ENCODE measurements around the gene TTC9.

TTC9 gene

GRCh38 chr14:70662080-70662479 lies 20.4 kb downstream of the TTC9 start:
- peaks cover 19% of the 10 kb centered on the region for H3K4me1 ChIP-seq (ENCODE audit: control insufficient read depth, insufficient read depth, low read length, poor library complexity, severe bottlenecking)
- H3K4me3 ChIP-seq (ENCODE audit: extremely low read depth, insufficient read depth, low read length, poor library complexity, severe bottlenecking), result no peak overlapping the region
- H3K9me3 ChIP-seq (ENCODE audit: control insufficient read depth, low read length), result no peaks in the 10 kb centered on the region
- H3K27ac ChIP-seq (ENCODE audit: low read depth, low read length, severe bottlenecking), result no peak overlapping the region
- no peaks in the 10 kb centered on the region for H3K36me3 ChIP-seq (ENCODE audit: control insufficient read depth, insufficient read depth, low read length)

DNA sequence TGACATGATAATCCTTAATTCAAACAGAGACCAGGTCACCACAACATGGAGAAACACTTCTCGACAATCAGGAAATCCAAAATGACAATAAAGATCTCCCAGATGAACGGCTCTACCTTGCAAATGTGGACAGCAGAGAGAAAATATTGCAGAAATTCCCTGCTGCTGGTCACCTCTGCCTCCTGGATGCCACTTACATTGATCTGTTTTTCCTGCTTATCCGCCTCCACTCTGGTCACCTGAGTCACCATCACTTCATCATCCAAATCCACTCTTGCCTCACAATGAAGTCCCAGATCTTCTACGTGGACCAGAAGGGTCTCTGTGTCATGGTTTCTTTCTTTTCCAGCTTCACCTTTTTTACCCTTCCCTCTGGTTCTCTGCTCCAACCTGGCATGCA lies 21.1 kb downstream of the TTC9 start:
- no peak overlapping the region for H3K27ac ChIP-seq (ENCODE audit: low read depth, low read length, severe bottlenecking)
- no peak overlapping the region for H3K4me3 ChIP-seq (ENCODE audit: extremely low read depth, insufficient read depth, low read length, poor library complexity, severe bottlenecking)
- peaks cover 19% of the 10 kb centered on the region for H3K4me1 ChIP-seq (ENCODE audit: control insufficient read depth, insufficient read depth, low read length, poor library complexity, severe bottlenecking)
- no peaks in the 10 kb centered on the region for H3K36me3 ChIP-seq (ENCODE audit: control insufficient read depth, insufficient read depth, low read length)
- WGBS, 2 experiments (ENCODE audit: insufficient coverage in 2 of 2), result 88 to 95% methylated on average over 4 of the region's 4 CpGs
- H3K9me3 ChIP-seq (ENCODE audit: control insufficient read depth, low read length), result no peaks in the 10 kb centered on the region

- Histone ChIP-seq H3K36me3 (ENCODE audit: control insufficient read depth, insufficient read depth, low read length) (no peaks in the 10 kb centered on the region), H3K27ac (ENCODE audit: low read depth, low read length, severe bottlenecking) (no peak overlapping the region), H3K4me1 (ENCODE audit: control insufficient read depth, insufficient read depth, low read length, poor library complexity, severe bottlenecking) (peaks cover 19% of the 10 kb centered on the region), H3K9me3 (ENCODE audit: control insufficient read depth, low read length) (no peaks in the 10 kb centered on the region), H3K4me3 (ENCODE audit: extremely low read depth, insufficient read depth, low read length, poor library complexity, severe bottlenecking) (no peak overlapping the region)
- 92 to 95% methylated on average over 2 to 3 of the region's 4 CpGs for WGBS, 2 experiments (ENCODE audit: insufficient coverage in 2 of 2)
Measured at GRCh38 chr14:70663707-70664179, 22.0 kb downstream of the TTC9 start.

GRCh38 chr14:70664698-70665447 lies 23.2 kb downstream of the TTC9 start:
- Histone ChIP-seq H3K9me3 (ENCODE audit: control insufficient read depth, low read length) (no peaks in the 10 kb centered on the region), H3K4me3 (ENCODE audit: extremely low read depth, insufficient read depth, low read length, poor library complexity, severe bottlenecking) (no peak overlapping the region), H3K36me3 (ENCODE audit: control insufficient read depth, insufficient read depth, low read length) (no peaks in the 10 kb centered on the region), H3K4me1 (ENCODE audit: control insufficient read depth, insufficient read depth, low read length, poor library complexity, severe bottlenecking) (peaks cover 19% of the 10 kb centered on the region), H3K27ac (ENCODE audit: low read depth, low read length, severe bottlenecking) (no peak overlapping the region)
- 86 to 94% methylated on average over 3 to 4 of the region's 6 CpGs for WGBS, 2 experiments (ENCODE audit: insufficient coverage in 2 of 2)

GRCh38 chr14:70665448-70666360 lies 24.0 kb downstream of the TTC9 start:
- peaks cover 19% of the 10 kb centered on the region for H3K4me1 ChIP-seq (ENCODE audit: control insufficient read depth, insufficient read depth, low read length, poor library complexity, severe bottlenecking)
- H3K4me3 ChIP-seq (ENCODE audit: extremely low read depth, insufficient read depth, low read length, poor library complexity, severe bottlenecking), result no peak overlapping the region
- WGBS, 2 experiments (ENCODE audit: insufficient coverage in 2 of 2), result 56 to 68% methylated on average over 4 to 5 of the region's 8 CpGs
- H3K36me3 ChIP-seq (ENCODE audit: control insufficient read depth, insufficient read depth, low read length), result no peaks in the 10 kb centered on the region
- H3K27ac ChIP-seq (ENCODE audit: low read depth, low read length, severe bottlenecking), result peak overlapping the region; percentile 75
- no peaks in the 10 kb centered on the region for H3K9me3 ChIP-seq (ENCODE audit: control insufficient read depth, low read length)

DNA sequence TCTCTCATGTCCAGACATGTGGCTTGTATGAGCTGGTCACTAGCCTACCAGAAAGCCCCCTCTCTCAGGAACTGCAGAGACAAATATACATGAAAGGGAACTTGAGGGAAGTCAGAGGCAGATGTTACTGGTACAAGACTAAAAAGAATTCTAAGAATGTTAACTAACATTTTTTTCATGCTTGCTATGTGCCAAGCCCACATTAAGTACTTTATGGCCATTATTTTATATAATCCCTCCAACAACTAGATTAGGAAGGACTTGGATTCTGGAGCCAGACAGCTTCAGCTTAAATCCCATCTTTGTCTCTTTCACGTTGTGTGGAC lies 24.6 kb downstream of the TTC9 start:
- peak overlapping the region; percentile 75 for H3K27ac ChIP-seq (ENCODE audit: low read depth, low read length, severe bottlenecking)
- no peaks in the 10 kb centered on the region for H3K36me3 ChIP-seq (ENCODE audit: control insufficient read depth, insufficient read depth, low read length)
- peaks cover 19% of the 10 kb centered on the region for H3K4me1 ChIP-seq (ENCODE audit: control insufficient read depth, insufficient read depth, low read length, poor library complexity, severe bottlenecking)
- H3K9me3 ChIP-seq (ENCODE audit: control insufficient read depth, low read length), result no peaks in the 10 kb centered on the region
- WGBS, 2 experiments (ENCODE audit: insufficient coverage in 2 of 2), result no CpG with 5 or more reads among the region's 1 CpG
- H3K4me3 ChIP-seq (ENCODE audit: extremely low read depth, insufficient read depth, low read length, poor library complexity, severe bottlenecking), result no peak overlapping the region

- 95 to 96% methylated on average over 11 to 14 of the region's 15 CpGs for WGBS, 2 experiments (ENCODE audit: insufficient coverage in 2 of 2)
- Histone ChIP-seq H3K9me3 (ENCODE audit: control insufficient read depth, low read length) (no peaks in the 10 kb centered on the region), H3K27ac (ENCODE audit: low read depth, low read length, severe bottlenecking) (no peak overlapping the region)
Measured at GRCh38 chr14:70670992-70671651, 29.4 kb downstream of the TTC9 start.

GRCh38 chr14:70671652-70672644 lies 30.2 kb downstream of the TTC9 start:
- H3K27ac ChIP-seq (ENCODE audit: low read depth, low read length, severe bottlenecking), result no peak overlapping the region
- no peak overlapping the region for H3K4me3 ChIP-seq (ENCODE audit: extremely low read depth, insufficient read depth, low read length, poor library complexity, severe bottlenecking)
- H3K36me3 ChIP-seq (ENCODE audit: control insufficient read depth, insufficient read depth, low read length), result no peaks in the 10 kb centered on the region
- H3K4me1 ChIP-seq (ENCODE audit: control insufficient read depth, insufficient read depth, low read length, poor library complexity, severe bottlenecking), result no peaks in the 10 kb centered on the region
- H3K9me3 ChIP-seq (ENCODE audit: control insufficient read depth, low read length), result no peaks in the 10 kb centered on the region
- 75 to 92% methylated on average over 2 to 3 of the region's 12 CpGs for WGBS, 2 experiments (ENCODE audit: insufficient coverage in 2 of 2)

More at GRCh38 chr14:70670992-70671651, 29.4 kb downstream of the TTC9 start:
- Histone ChIP-seq H3K36me3 (ENCODE audit: control insufficient read depth, insufficient read depth, low read length) (no peaks in the 10 kb centered on the region), H3K4me3 (ENCODE audit: extremely low read depth, insufficient read depth, low read length, poor library complexity, severe bottlenecking) (no peak overlapping the region), H3K4me1 (ENCODE audit: control insufficient read depth, insufficient read depth, low read length, poor library complexity, severe bottlenecking) (peaks cover 5% of the 10 kb centered on the region)

GRCh38 chr14:70677341-70677740 lies 35.6 kb downstream of the TTC9 start:
- no peak overlapping the region for H3K27ac ChIP-seq (ENCODE audit: low read depth, low read length, severe bottlenecking)
- WGBS, 2 experiments (ENCODE audit: insufficient coverage in 2 of 2), result 89 to 90% methylated on average over 3 to 5 of the region's 6 CpGs
- H3K36me3 ChIP-seq (ENCODE audit: control insufficient read depth, insufficient read depth, low read length), result no peaks in the 10 kb centered on the region
- no peak overlapping the region for H3K4me3 ChIP-seq (ENCODE audit: extremely low read depth, insufficient read depth, low read length, poor library complexity, severe bottlenecking)
- no peaks in the 10 kb centered on the region for H3K9me3 ChIP-seq (ENCODE audit: control insufficient read depth, low read length)
- no peaks in the 10 kb centered on the region for H3K4me1 ChIP-seq (ENCODE audit: control insufficient read depth, insufficient read depth, low read length, poor library complexity, severe bottlenecking)

DNA sequence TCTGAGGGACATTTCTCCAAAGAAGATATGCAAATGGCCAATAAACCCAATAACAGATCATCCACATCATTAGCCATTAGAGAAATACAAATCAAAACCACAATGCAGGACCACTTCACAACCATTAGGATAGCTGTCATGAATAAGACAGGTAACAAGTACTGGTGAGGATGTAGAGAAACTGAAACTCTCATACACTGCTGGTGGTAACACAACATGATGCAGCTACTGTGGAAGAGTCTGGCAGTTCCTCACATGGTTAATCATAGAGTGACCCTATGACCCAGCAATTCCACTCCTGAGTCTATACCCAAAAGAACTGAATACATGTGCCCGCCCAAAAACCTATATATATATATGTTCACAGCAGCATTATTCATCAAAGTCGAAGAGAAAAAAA lies 39.0 kb downstream of the TTC9 start:
- H3K9me3 ChIP-seq (ENCODE audit: control insufficient read depth, low read length), result no peaks in the 10 kb centered on the region
- no peaks in the 10 kb centered on the region for H3K36me3 ChIP-seq (ENCODE audit: control insufficient read depth, insufficient read depth, low read length)
- WGBS, 2 experiments (ENCODE audit: insufficient coverage in 2 of 2), result no CpG with 5 or more reads among the region's 2 CpGs

More for the DNA sequence above, 39.0 kb downstream of the TTC9 start:
- no peak overlapping the region for H3K4me3 ChIP-seq (ENCODE audit: extremely low read depth, insufficient read depth, low read length, poor library complexity, severe bottlenecking)
- H3K27ac ChIP-seq (ENCODE audit: low read depth, low read length, severe bottlenecking), result no peak overlapping the region
- no peaks in the 10 kb centered on the region for H3K4me1 ChIP-seq (ENCODE audit: control insufficient read depth, insufficient read depth, low read length, poor library complexity, severe bottlenecking)
